Stomach smooth muscle (tissue), 2 donors: Measurements from ENCODE around the gene ZNF511.
A peak's percentile ranks its signal among the peaks of the same experiment; 100 is the strongest.
"Not testable (repeated sequence)": the region's sequence is repeated elsewhere in the genome, so short reads cannot be mapped to it uniquely, and the experiment has no call there.

Experiments
- H3K27ac ChIP-seq: one replicate; pipeline ENCODE4 v1.7.0; 2013; ENCODE audit warnings: mild to moderate bottlenecking, low read length, inconsistent platforms
- H3K27me3 ChIP-seq, 2 donors: one replicate each; pipeline ENCODE4 v1.7.0; 2013; ENCODE audit warnings: low read length in 2 of 2; ENCODE audit not compliant: insufficient read depth in 2 of 2, control insufficient read depth in 1 of 2
- H3K36me3 ChIP-seq, 2 donors: one replicate each; pipeline ENCODE4 v1.7.0; 2013; ENCODE audit warnings: low read length in 2 of 2; ENCODE audit not compliant: control insufficient read depth in 2 of 2, insufficient read depth in 2 of 2
- H3K4me1 ChIP-seq: one replicate; pipeline ENCODE4 v1.7.0; 2013; ENCODE audit warnings: low read length; ENCODE audit not compliant: control insufficient read depth, insufficient read depth
- H3K4me3 ChIP-seq, 2 donors: one replicate each; pipeline ENCODE4 v1.7.0; 2013; ENCODE audit warnings: low read length in 2 of 2
- H3K9ac ChIP-seq, 2 donors: one replicate each; pipeline ENCODE4 v1.7.0; 2013; ENCODE audit warnings: low read length in 2 of 2, mild to moderate bottlenecking in 1 of 2
- H3K9me3 ChIP-seq, 2 donors: one replicate each; pipeline ENCODE4 v1.7.0; 2013; ENCODE audit warnings: low read length in 2 of 2; ENCODE audit not compliant: control insufficient read depth in 2 of 2
- donor health status: healthy.
- donor health status: Pancreatic carcinoma.

The ZNF511 gene

DNA sequence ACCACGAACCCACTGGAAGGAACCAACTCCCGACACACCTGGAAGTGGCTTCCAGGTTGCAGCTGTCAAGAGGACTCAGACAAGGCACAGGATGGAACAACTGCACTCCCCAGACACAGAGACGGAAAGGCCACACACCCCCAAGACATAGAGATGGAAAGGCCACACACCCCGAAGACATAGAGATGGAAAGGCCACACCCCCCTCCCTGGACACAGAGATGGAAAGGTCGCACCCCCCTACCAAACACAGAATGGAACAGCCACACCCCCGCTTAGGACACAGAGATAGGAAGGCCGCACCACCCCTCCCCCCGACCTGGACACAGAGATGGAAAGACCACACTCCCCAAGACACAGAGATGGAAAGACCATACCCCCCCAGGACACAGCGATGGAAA, 7.6 kb downstream of the ZNF511 start:
- H3K9me3 ChIP-seq: no peaks in the 10 kb centered on the region
- H3K36me3 ChIP-seq: peaks cover 6 to 8% of the 10 kb centered on the region in 2 donors
- H3K9ac ChIP-seq: no peak overlapping the region
- no peak overlapping the region for H3K4me3 ChIP-seq
- no peak overlapping the region for H3K27ac ChIP-seq
- H3K27me3 ChIP-seq: peaks cover 9 to 11% of the 10 kb centered on the region in 2 donors
- H3K4me1 ChIP-seq: peaks cover 6% of the 10 kb centered on the region

DNA sequence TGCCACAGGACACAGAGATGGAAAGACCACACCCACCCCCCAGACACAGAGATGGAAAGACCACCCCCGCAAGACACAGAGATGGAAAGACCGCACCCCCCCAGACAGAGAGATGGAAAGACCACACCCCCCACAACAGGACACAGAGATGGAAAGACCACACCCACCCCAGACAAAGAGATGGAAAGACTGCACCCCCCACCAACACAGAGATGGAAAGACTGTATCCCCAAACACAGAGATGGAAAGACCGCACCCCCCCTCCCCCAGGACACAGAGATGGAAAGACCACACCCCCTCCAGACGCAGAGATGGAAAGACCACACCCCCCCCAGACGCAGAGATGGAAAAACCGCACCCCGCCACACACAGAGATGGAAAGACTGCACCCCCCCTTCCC, 8.0 kb downstream of the ZNF511 start:
- no peak overlapping the region for H3K4me3 ChIP-seq
- H3K9ac ChIP-seq: no peak overlapping the region
- H3K27me3 ChIP-seq: peaks cover 9 to 11% of the 10 kb centered on the region in 2 donors
- H3K9me3 ChIP-seq: no peaks in the 10 kb centered on the region
- peaks cover 3 to 6% of the 10 kb centered on the region in 2 donors for H3K36me3 ChIP-seq
- H3K27ac ChIP-seq: no peak overlapping the region
- H3K4me1 ChIP-seq: peaks cover 6% of the 10 kb centered on the region

DNA sequence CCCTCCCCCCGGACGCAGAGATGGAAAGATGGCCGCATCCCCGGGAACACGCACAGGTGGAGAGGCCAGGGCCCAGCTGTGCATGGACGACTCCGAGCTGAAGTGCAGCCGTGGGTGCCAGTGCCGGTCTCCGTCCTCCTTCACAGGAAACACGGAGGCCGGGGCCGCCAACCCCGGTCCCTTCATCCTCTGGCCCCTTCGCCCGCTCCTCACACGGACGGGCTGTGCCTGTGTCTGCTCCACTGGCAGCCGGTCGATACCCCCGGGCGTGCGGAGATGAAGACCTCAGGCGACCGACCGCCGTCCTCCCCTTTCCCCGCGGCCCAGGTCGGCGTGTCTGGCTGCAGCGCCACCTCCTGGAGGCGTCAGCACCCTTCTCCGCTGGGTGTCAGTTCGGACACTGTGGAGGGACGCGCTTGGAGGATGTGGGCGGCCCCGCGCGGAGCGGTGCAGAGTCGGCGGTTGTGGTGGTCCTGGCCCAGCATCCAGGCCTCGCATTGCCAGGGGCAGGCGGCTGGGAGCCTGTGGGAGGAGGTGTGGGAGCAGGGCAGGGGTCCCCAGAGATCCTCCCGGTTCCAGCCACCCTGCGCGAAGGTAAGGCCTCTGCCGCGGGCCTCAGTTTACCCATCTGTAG, 9.9 kb downstream of the ZNF511 start:
- Histone ChIP-seq H3K36me3 (no peaks in the 10 kb centered on the region), H3K9ac (peak overlapping the region in 1 of 2 donors; percentile 29), H3K4me3 (peak overlapping the region; percentile 46 to 55), H3K27ac (no peak overlapping the region), H3K4me1 (peaks cover 6% of the 10 kb centered on the region), H3K27me3 (peaks cover 9 to 11% of the 10 kb centered on the region in 2 donors), H3K9me3 (no peaks in the 10 kb centered on the region)

DNA sequence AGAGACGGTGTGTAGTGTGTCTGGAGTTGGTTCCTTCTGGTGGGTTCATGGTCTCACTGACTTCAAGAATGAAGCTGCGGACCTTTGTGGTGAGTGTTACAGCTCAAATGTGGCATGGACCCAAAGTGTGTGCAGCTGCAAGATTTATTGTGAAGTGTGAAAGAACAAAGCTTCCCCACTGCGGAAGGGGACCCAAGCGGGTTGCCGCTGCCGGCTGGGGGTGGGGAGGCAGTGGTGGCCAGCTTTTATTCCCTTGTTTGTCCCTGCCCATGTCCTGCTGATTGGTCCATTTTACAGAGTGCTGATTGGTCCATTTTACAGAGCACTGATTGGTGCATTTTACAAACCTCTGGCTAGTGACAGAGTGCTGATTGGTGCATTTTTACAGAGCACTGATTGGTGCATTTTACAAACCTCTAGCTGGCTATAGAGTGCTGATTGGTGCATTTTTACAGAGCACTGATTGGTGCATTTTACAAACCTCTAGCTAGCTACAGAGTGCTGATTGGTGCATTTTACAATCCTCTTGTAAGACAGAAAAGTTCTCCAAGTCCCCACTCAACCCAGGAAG, 12.2 kb downstream of the ZNF511 start:
- not testable (repeated sequence) for H3K4me3 ChIP-seq, H3K9ac ChIP-seq, H3K27ac ChIP-seq, H3K9me3 ChIP-seq, H3K36me3 ChIP-seq
- Histone ChIP-seq H3K27me3 (peaks cover 15 to 22% of the 10 kb centered on the region in 2 donors), H3K4me1 (peaks cover 16% of the 10 kb centered on the region)

DNA sequence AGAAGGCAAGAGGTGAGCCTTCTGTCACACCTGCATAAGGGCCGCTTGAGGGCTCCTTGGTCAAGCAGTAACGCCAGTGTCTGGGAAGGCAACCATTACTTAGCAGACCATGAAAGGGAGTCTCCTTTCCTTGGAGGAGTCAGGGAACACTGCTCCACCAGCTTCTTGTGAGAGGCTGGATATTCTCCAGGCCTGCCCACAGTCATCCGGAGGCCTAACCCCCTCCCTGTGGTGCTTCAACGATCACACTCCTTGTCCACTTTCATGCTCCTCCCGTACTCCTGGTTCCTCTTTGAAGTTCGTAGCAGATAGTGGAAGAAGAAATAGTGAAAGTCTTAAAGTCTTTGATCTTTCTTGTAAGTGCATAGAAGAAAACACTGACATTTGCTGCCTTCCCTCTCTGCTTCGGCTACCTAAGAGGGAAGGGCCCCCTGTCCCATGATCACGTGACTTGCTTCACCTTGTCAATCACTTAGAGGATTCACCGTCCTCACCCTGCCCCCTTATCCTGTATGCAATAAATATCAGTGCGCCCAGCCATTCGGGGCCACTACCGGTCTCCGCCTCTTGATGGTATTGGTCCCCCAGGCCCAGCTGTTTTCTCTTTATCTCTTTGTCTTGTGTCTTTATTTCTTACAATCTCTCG, 13.5 kb downstream of the ZNF511 start:
- H3K4me3 ChIP-seq, H3K27ac ChIP-seq: not testable (repeated sequence)
- peaks cover 27 to 35% of the 10 kb centered on the region in 2 donors for H3K27me3 ChIP-seq

DNA sequence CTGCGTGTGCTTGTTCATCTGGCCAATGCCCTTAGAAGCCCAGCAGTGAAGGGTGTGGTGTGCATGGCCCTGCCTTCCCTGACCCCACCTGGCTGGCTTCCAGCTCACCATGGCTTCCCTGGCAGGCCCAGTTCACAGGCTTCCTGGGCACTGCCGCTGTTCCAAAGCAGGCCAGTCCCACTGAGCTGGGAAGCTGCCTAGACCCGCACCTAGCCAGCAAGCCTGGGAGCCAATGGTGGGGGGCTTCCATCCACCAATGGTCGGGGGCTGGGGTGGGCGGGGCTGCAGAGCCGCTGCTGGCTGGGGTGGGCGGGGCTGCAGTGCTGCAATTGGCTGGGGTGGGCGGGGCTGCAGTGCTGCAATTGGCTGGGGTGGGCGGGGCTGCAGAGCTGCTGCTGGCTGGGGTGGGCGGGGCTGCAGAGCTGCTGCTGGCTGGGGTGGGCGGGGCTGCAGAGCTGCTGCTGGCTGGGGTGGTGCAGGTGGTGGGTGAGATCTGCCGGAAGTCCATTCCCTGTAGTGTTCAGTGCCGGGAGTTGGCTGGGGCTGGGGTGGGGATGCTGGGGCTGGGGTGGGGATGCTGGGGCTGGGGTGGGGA, 15.6 kb downstream of the ZNF511 start:
- Histone ChIP-seq H3K9ac (no peak overlapping the region), H3K4me1 (peaks cover 17% of the 10 kb centered on the region), H3K27ac (no peak overlapping the region), H3K36me3 (no peaks in the 10 kb centered on the region), H3K4me3 (no peak overlapping the region), H3K9me3 (no peaks in the 10 kb centered on the region), H3K27me3 (peaks cover 43 to 49% of the 10 kb centered on the region in 2 donors)

More for the DNA sequence above, 13.5 kb downstream of the ZNF511 start:
- H3K4me1 ChIP-seq: peaks cover 20% of the 10 kb centered on the region
- not testable (repeated sequence) for H3K9ac ChIP-seq, H3K36me3 ChIP-seq, H3K9me3 ChIP-seq

DNA sequence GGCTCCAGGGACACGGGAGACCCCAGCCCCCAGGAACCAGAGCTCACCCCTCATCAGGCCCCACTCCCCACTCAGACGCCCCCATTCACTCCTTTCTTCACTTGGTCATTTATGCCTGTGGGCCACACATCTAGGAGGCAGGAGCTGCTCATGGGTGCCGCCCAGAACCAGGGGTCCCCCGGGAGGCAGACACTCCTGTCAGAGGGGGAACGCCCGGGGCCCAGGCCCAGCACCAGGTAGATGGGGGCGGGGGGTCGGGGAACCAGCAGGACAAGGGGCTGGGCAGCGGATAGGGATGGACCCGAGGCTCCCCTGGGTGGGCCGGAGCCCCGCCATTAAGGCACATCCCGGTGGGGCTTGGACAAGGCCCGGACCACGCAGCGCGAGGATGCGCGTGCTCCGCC, 16.1 kb downstream of the ZNF511 start:
- H3K27me3 ChIP-seq: peaks cover 42 to 53% of the 10 kb centered on the region in 2 donors
- no peak overlapping the region for H3K9ac ChIP-seq
- H3K4me1 ChIP-seq: peaks cover 19% of the 10 kb centered on the region
- H3K36me3 ChIP-seq: no peaks in the 10 kb centered on the region
- H3K9me3 ChIP-seq: no peaks in the 10 kb centered on the region
- no peak overlapping the region for H3K27ac ChIP-seq
- H3K4me3 ChIP-seq: peak overlapping the region in 1 of 2 donors; percentile 64

DNA sequence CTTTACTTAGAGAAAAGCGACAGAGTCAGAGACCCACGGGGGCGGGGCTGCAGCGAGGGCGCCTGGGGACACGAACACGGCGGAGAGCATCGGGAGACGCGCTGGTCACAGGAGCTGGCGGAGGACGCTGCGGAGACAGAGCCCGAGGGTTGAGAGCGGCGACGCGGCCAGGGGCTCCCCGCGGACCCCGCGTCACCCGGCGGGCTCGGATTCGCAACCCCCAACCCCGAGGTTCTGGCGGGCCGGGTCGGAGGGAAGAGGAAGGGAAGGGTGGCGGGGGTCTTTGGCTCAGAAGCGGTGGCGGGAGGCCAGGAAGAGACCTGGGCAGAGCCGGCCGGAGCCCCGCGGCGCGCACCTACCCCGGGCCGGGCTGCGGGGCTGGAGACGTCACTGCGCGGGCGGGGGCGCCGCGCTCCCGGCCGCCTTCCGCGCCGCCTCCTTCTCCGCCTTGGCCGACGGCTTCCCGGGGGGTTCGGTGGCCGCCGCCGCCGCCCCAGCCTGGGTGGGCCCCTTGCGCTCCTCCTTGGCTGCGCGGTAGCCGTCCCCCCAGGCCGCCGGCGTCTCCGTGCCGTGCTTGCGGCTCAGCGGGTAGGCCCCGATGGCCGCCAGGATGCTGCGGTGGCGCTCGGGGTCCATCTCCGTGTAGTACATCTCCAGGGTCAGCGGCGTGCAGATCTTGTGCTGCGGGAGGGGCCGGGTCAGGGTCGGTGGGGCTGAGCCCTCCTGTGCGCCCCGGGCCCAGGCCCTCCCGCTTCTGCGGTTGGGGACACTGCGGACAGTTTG, 16.9 kb downstream of the ZNF511 start:
- Histone ChIP-seq H3K27ac (no peak overlapping the region), H3K9ac (no peak overlapping the region)

DNA sequence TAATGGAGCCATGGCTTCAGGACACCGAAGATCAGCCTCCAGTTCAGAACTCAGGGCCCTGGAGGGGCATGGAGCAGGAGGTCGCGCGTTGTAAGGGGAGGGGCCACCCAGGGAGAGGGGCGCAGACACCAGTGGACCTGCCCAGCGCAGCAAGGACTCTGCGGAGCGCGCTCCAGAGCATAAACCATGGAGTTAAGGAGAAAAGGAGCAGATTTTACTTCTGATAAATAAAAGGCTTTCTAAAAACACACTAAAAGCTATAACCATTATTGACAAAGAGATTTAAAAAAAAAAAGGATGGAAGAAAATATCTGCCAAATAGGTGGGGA, 17.5 kb downstream of the ZNF511 start:
- Histone ChIP-seq H3K27ac (no peak overlapping the region), H3K27me3 (peaks cover 42 to 54% of the 10 kb centered on the region in 2 donors), H3K36me3 (no peaks in the 10 kb centered on the region), H3K9ac (no peak overlapping the region), H3K4me1 (peaks cover 22% of the 10 kb centered on the region), H3K4me3 (peak overlapping the region in 1 of 2 donors; percentile 64), H3K9me3 (no peaks in the 10 kb centered on the region)

More for the DNA sequence above, 16.9 kb downstream of the ZNF511 start:
- Histone ChIP-seq H3K36me3 (no peaks in the 10 kb centered on the region), H3K4me1 (peaks cover 22% of the 10 kb centered on the region), H3K9me3 (no peaks in the 10 kb centered on the region), H3K4me3 (peak overlapping the region in 1 of 2 donors; percentile 64), H3K27me3 (peaks cover 42 to 50% of the 10 kb centered on the region in 2 donors)
